ENCODE results near the gene CARD9. TPM values are rescaled to one million over a fixed set of nuclear protein-coding genes. Genes with fewer than 3 reads are reported as not detected.

CARD9 gene
- total RNA-seq, 1 donor from 2014 or later = 1.2 TPM

DNA sequence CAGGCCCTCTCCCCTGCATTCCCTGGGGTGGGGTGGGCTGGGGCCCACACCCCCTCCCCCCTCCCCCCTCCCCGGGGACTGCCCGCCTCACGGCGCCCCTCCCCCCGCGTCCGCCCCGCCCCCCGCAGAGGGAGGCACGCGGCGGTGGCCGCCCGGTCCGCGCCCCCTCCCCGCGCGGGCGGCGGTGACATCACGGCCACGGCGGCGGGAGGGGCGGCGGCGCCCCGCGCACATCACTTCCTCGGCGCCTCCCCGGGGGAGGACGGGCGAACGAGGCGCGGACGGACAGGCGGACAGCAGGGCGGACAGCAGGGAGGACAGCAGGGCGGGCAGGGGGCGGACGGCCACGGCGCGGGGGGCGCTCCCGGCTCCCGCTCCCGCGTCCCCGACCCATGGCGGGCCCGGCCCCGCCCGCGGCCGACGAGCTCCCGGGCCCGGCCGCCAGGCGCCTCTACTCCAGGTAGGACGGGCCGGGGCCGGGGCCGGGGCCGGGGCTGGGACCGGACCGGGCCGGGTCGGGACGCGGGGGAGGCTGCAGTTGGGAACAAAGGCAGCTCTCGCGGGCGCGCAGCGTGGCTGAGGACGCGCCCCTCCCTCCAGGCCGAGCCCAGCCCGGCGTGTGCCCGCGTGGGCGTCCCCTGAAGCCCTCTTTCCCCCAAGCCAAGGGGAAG, 46.0 kb downstream of the CARD9 start, which contains the start of gene GPSM1:
TSS of gene GPSM1 (plus strand) at position 236 of the 671 bp plus-strand sequence. CDS start at position 393, 157 bp downstream.
- DNase-seq (ENCODE audit: low read depth) = no peak
- TF ChIP-seq, protein P1, sequence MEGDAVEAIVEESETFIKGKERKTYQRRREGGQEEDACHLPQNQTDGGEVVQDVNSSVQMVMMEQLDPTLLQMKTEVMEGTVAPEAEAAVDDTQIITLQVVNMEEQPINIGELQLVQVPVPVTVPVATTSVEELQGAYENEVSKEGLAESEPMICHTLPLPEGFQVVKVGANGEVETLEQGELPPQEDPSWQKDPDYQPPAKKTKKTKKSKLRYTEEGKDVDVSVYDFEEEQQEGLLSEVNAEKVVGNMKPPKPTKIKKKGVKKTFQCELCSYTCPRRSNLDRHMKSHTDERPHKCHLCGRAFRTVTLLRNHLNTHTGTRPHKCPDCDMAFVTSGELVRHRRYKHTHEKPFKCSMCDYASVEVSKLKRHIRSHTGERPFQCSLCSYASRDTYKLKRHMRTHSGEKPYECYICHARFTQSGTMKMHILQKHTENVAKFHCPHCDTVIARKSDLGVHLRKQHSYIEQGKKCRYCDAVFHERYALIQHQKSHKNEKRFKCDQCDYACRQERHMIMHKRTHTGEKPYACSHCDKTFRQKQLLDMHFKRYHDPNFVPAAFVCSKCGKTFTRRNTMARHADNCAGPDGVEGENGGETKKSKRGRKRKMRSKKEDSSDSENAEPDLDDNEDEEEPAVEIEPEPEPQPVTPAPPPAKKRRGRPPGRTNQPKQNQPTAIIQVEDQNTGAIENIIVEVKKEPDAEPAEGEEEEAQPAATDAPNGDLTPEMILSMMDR (conservative IDR thresholded peaks at IDR 0.05; ENCODE audit: low read depth, low read length) = no peak
- peak within 1 kb of the TSS; percentile 60 for H3K4me3 ChIP-seq (ENCODE audit: low read depth, low read length)

- peak overlapping the region; percentile 30 for H3K4me3 ChIP-seq (ENCODE audit: low read depth, low read length)
- no peak for DNase-seq (ENCODE audit: low read depth)
- TF ChIP-seq, protein P1 (conservative IDR thresholded peaks at IDR 0.05; ENCODE audit: low read depth, low read length) = no peak
These were observed 46.6 kb downstream of the CARD9 start for GRCh38 chr9:136326761-136327303.

DNA sequence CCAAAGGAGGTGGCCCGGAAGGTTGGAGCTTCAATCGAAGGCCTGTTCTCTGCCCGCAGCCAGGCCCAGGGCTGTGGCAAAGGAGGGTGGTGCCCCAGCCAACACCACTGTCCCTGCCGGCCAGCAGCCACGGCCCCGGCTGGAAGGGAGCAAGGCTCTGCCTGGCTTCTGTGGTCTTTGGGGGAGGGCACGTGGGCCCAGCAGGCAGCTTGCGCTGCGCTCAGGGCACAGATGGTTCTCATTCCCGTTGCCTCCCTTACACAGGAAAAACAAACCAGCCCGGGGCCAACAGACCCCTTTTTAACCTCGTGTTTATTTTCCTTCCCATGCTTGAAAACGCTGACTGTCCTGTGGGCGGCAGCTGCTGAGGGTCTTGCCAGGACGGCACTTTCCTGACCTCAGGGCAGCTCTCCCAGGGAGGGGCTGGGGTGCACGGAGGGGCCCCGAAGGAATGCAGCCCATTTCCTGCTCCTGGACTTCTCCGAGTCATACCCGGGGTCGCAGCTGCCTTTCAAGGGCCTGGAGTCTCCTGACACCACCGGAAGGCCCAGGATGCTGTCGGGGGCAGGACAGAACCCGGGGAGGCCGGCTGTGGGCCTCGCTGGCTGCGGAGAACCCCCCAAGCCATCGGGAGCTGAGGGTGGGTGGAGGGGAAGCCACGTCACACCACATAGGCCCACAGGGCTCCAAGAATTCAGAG, 47.3 kb downstream of the CARD9 start:
- DNase-seq (ENCODE audit: low read depth) = no peak
- TF ChIP-seq, protein P1 (conservative IDR thresholded peaks at IDR 0.05; ENCODE audit: low read depth, low read length) = no peak
- no peak overlapping the region for H3K4me3 ChIP-seq (ENCODE audit: low read depth, low read length)

GRCh38 chr9:136325358-136325757, 48.1 kb downstream of the CARD9 start:
- no peak for DNase-seq (ENCODE audit: low read depth)
- TF ChIP-seq, protein P1 (conservative IDR thresholded peaks at IDR 0.05; ENCODE audit: low read depth, low read length) = no peak
- no peak overlapping the region for H3K4me3 ChIP-seq (ENCODE audit: low read depth, low read length)

- no peak for DNase-seq (ENCODE audit: low read depth)
- H3K4me3 ChIP-seq (ENCODE audit: low read depth, low read length) = no peak overlapping the region
- TF ChIP-seq, protein P1 (conservative IDR thresholded peaks at IDR 0.05; ENCODE audit: low read depth, low read length) = no peak
These were observed 48.8 kb downstream of the CARD9 start for GRCh38 chr9:136324501-136325300.

DNA sequence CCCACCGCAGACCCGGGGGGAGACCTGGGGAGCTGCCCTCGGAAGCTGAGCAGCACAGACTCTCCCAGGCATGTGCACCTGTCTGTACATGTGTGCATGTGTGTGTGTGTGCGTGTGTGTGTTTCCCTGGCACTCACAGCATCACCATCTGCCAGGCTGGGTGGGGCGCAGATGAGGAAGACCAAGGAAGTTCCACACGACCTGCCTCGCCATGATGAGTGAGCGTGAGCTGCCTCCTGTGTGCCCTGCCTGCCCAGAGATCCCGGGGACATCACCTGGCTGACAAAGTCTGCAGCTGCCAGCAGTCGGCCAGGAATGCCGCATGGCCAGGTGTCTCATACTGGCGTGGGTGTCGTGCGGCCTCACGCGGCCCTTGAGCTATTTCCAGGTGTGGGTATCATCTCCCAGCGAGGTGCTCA, 50.1 kb downstream of the CARD9 start:
- no peak for DNase-seq (ENCODE audit: low read depth)
- H3K4me3 ChIP-seq (ENCODE audit: low read depth, low read length) = no peak overlapping the region
- TF ChIP-seq, protein P1 (conservative IDR thresholded peaks at IDR 0.05; ENCODE audit: low read depth, low read length) = no peak

All from epithelial cell of proximal tubule (primary cell).